GM06990 (cell line): Measurements from ENCODE around the gene ANTXR2.

Experiments
- DNase-seq: peaks from one replicate; pipeline ENCODE4 v3.0.0-alpha.2; 2011; ENCODE audit not compliant: insufficient read length; ENCODE audit errors: extremely low read depth
- H3K27me3 ChIP-seq: replicated peaks from 2 replicates; pipeline ENCODE4 v1.6.0; 2011; ENCODE audit warnings: low read length; ENCODE audit not compliant: control insufficient read depth, insufficient read depth
- H3K36me3 ChIP-seq: 2 replicates; pipeline ENCODE4 v1.5.1; 2011; ENCODE audit warnings: low read length; ENCODE audit not compliant: control insufficient read depth, insufficient read depth
- H3K4me3 ChIP-seq: replicated peaks from 2 replicates; pipeline ENCODE4 v1.5.1; 2011; ENCODE audit warnings: low read depth, mild to moderate bottlenecking, control low read depth, low read length
- CTCF ChIP-seq: IDR thresholded peaks from 2 replicates; pipeline ENCODE4 v1.5.1; 2011; ENCODE audit warnings: low read length, control low read depth, mild to moderate bottlenecking, inconsistent platforms; ENCODE audit not compliant: insufficient read depth, poor library complexity, severe bottlenecking

Gene ANTXR2

GRCh38 chr4:80062527-80062926 is 10.5 kb downstream of the ANTXR2 start:
- Histone ChIP-seq H3K36me3 (no peaks in the 10 kb centered on the region), H3K4me3 (no peak overlapping the region), H3K27me3 (no peaks in the 10 kb centered on the region)
- no peak for TF ChIP-seq CTCF
- no peak for DNase-seq

- H3K27me3 ChIP-seq, result no peaks in the 10 kb centered on the region
- H3K4me3 ChIP-seq, result no peak overlapping the region
- TF ChIP-seq CTCF, result no peak
- DNase-seq, result no peak
- H3K36me3 ChIP-seq, result no peaks in the 10 kb centered on the region
These were observed 12.2 kb downstream of the ANTXR2 start for GRCh38 chr4:80060804-80061203.

- DNase-seq, result peak; percentile 83
- peak overlapping the region; percentile 45 for H3K4me3 ChIP-seq
- no peak for TF ChIP-seq CTCF
- no peaks in the 10 kb centered on the region for H3K36me3 ChIP-seq
- H3K27me3 ChIP-seq, result no peaks in the 10 kb centered on the region
These were observed 14.3 kb downstream of the ANTXR2 start for GRCh38 chr4:80058740-80059139.

DNA sequence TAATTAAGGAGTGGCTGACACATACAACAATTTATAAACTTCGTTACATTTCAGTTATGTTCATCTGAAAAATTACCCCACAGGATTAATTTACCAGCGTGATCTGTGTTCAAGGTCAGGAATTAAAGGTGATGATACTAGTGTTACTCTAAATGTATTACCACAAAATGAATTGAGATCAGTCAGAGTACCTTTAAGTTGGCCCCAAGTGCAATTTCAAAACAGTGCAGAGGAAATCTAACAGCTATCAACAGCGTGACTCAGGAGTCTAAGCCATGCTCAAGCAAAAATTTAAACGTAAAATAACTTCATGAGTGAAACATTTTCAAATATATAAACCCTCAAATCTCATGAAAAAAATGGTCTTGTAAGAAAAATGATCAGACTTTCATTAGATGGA is 18.7 kb downstream of the ANTXR2 start:
- TF ChIP-seq CTCF, result no peak
- Histone ChIP-seq H3K27me3 (no peaks in the 10 kb centered on the region), H3K4me3 (no peak overlapping the region), H3K36me3 (no peaks in the 10 kb centered on the region)
- no peak for DNase-seq

DNA sequence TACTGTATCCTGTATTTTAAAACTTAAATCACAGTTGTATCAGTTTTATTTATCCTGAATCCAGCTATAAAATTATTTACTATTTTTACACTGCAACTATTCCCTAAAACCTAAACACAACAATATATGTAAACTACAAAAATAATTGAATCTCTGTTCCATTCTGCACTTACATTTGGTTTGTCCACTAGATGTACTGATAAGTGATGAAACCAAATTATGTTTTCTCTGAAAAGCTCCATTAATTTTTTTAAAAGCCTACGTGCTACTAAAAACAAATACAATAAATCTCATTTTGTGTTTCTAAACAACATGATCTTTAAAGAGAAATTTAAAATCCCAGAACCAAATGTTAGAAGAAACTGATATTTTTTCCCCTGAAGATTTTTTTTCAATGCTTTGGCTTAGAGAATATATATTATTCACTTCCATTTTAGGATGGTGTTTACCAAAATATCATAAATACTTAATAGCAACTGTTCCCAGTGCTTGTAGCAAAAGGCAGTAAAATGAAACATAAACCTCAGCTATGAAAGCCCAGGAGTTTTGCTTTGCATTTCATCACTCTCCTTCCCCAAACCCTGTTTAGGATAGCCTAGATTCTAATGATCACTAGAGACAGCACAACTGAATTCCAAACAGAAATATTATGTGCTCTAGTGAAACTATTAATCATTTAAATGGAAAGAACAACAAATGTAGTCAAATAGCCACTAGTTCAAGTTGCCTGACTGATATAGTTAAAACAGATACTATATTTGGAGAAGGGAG is 19.7 kb downstream of the ANTXR2 start:
- DNase-seq, result no peak
- no peak for TF ChIP-seq CTCF
- H3K27me3 ChIP-seq, result no peaks in the 10 kb centered on the region
- no peak overlapping the region for H3K4me3 ChIP-seq
- H3K36me3 ChIP-seq, result no peaks in the 10 kb centered on the region
